ENCODE results near the gene SUPV3L1. TPM values are rescaled to one million over a fixed set of nuclear protein-coding genes. Genes with fewer than 3 reads are reported as not detected.

Gene SUPV3L1
- total RNA-seq, 1 experiment from 2014 or later: 55.3 TPM

GRCh38 chr10:69182005-69182404 lies 2.0 kb downstream of the SUPV3L1 start:
- peaks cover 13% of the 10 kb centered on the region for H3K36me3 ChIP-seq (ENCODE audit: insufficient read depth, low read length, poor library complexity, severe bottlenecking)
- POLR2A ChIA-PET (ENCODE audit: low non-redundant PET): no interaction called here
- H3K4me3 ChIP-seq (ENCODE audit: low read depth, low read length, poor library complexity, severe bottlenecking): no peak overlapping the region
- BruUV-seq (replicated peaks): no TSS peak
- DNase-seq (ENCODE audit: low spot score): no peak
- H3K9me3 ChIP-seq (ENCODE audit: low read depth, low read length, poor library complexity, severe bottlenecking): no peaks in the 10 kb centered on the region
- H3K27me3 ChIP-seq (replicated peaks; ENCODE audit: insufficient read depth, low read depth, low read length, poor library complexity): no peaks in the 10 kb centered on the region
- intact Hi-C loops (cut with micrococcal nuclease; ENCODE audit: unreplicated experiment): no loop called here
- H3K27ac ChIP-seq (ENCODE audit: low read depth, low read length, poor library complexity, severe bottlenecking): no peak overlapping the region
- peaks cover 9% of the 10 kb centered on the region for H3K4me1 ChIP-seq (ENCODE audit: insufficient read depth, low read length, poor library complexity, severe bottlenecking)
- TF ChIP-seq CTCF (conservative IDR thresholded peaks at IDR 0.05; ENCODE audit: low read depth, low read length) (no peak), EZH2 (IDR thresholded peaks at IDR 0.05; ENCODE audit: borderline replicate concordance, low read depth, low read length, poor library complexity, severe bottlenecking) (no peak)
- CTCF ChIA-PET: interaction anchor here (0.6 kb wide), 1 partner anchor 54 kb away, joined by 3 read pairs; no protein-coding TSS in a partner anchor

DNA sequence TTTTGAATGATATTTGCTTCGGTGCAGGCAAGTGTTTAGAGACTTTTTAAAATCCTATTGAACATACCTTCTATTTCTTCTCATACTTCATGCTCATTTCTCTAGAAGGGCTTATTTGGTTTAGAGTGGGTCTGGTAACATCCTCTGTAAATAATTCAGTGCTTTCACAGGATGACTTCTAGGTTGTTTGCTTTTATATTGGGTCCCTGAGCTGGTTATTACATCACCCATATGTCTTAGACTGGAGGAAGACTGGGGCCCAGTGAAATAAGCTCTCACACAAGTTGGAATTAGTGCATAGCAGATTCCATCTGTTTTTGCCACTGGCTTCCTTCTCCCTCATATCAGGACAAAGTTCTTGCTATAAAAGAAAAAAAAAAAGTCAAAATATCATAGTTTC lies 6.5 kb downstream of the SUPV3L1 start:
- no peak for DNase-seq (ENCODE audit: low spot score)
- BruUV-seq (replicated peaks): no TSS peak
- no peak for TF ChIP-seq CTCF (conservative IDR thresholded peaks at IDR 0.05; ENCODE audit: low read depth, low read length)
- TF ChIP-seq EZH2 (IDR thresholded peaks at IDR 0.05; ENCODE audit: borderline replicate concordance, low read depth, low read length, poor library complexity, severe bottlenecking): no peak
- H3K27ac ChIP-seq (ENCODE audit: low read depth, low read length, poor library complexity, severe bottlenecking): no peak overlapping the region
- CTCF ChIA-PET: no interaction called here
- H3K4me3 ChIP-seq (ENCODE audit: low read depth, low read length, poor library complexity, severe bottlenecking): no peak overlapping the region
- H3K9me3 ChIP-seq (ENCODE audit: low read depth, low read length, poor library complexity, severe bottlenecking): no peaks in the 10 kb centered on the region
- peaks cover under 1% of the 10 kb centered on the region for H3K4me1 ChIP-seq (ENCODE audit: insufficient read depth, low read length, poor library complexity, severe bottlenecking)
- intact Hi-C loops (cut with micrococcal nuclease; ENCODE audit: unreplicated experiment): no loop called here
- peaks cover 41% of the 10 kb centered on the region for H3K36me3 ChIP-seq (ENCODE audit: insufficient read depth, low read length, poor library complexity, severe bottlenecking)
- no peaks in the 10 kb centered on the region for H3K27me3 ChIP-seq (replicated peaks; ENCODE audit: insufficient read depth, low read depth, low read length, poor library complexity)
- POLR2A ChIA-PET (ENCODE audit: low non-redundant PET): no interaction called here

DNA sequence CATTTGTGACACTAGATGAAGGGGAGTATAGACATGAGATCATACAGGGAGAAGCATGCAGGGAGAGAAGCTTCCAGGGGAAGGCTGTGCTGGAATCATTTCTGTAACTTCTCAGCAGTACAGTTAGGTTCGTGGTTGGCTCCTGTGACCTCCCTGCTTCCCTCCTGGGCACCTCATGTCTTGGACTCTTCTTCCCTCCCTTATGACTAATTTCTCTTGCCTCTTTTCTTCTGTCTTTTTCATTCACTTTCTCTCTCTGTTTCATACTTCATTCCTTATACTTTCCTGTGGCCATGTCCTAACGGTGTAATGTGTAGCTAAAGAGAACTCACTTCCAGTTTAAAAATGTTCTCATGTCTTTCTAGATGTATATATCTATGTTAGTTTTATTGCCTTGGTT lies 21.0 kb downstream of the SUPV3L1 start:
- DNase-seq (ENCODE audit: low spot score): no peak
- H3K36me3 ChIP-seq (ENCODE audit: insufficient read depth, low read length, poor library complexity, severe bottlenecking): peaks cover 27% of the 10 kb centered on the region
- no TSS peak for BruUV-seq (replicated peaks)
- intact Hi-C loops (cut with micrococcal nuclease; ENCODE audit: unreplicated experiment): no loop called here
- H3K4me1 ChIP-seq (ENCODE audit: insufficient read depth, low read length, poor library complexity, severe bottlenecking): no peaks in the 10 kb centered on the region
- no peak overlapping the region for H3K4me3 ChIP-seq (ENCODE audit: low read depth, low read length, poor library complexity, severe bottlenecking)
- no peaks in the 10 kb centered on the region for H3K9me3 ChIP-seq (ENCODE audit: low read depth, low read length, poor library complexity, severe bottlenecking)
- no peaks in the 10 kb centered on the region for H3K27me3 ChIP-seq (replicated peaks; ENCODE audit: insufficient read depth, low read depth, low read length, poor library complexity)
- POLR2A ChIA-PET (ENCODE audit: low non-redundant PET): no interaction called here
- TF ChIP-seq EZH2 (IDR thresholded peaks at IDR 0.05; ENCODE audit: borderline replicate concordance, low read depth, low read length, poor library complexity, severe bottlenecking): no peak
- TF ChIP-seq CTCF (conservative IDR thresholded peaks at IDR 0.05; ENCODE audit: low read depth, low read length): no peak
- H3K27ac ChIP-seq (ENCODE audit: low read depth, low read length, poor library complexity, severe bottlenecking): no peak overlapping the region
- CTCF ChIA-PET: no interaction called here
